ENCODE measurements around the gene ARPC2. TPM values are rescaled to one million over a fixed set of nuclear protein-coding genes. Genes with fewer than 3 reads are reported as not detected.

Gene ARPC2
- total RNA-seq, 5 donors from 2014 or later (not counting 1 experiment from before 2014, with no cell fraction given): 347 to 487 (median 390) TPM

DNA sequence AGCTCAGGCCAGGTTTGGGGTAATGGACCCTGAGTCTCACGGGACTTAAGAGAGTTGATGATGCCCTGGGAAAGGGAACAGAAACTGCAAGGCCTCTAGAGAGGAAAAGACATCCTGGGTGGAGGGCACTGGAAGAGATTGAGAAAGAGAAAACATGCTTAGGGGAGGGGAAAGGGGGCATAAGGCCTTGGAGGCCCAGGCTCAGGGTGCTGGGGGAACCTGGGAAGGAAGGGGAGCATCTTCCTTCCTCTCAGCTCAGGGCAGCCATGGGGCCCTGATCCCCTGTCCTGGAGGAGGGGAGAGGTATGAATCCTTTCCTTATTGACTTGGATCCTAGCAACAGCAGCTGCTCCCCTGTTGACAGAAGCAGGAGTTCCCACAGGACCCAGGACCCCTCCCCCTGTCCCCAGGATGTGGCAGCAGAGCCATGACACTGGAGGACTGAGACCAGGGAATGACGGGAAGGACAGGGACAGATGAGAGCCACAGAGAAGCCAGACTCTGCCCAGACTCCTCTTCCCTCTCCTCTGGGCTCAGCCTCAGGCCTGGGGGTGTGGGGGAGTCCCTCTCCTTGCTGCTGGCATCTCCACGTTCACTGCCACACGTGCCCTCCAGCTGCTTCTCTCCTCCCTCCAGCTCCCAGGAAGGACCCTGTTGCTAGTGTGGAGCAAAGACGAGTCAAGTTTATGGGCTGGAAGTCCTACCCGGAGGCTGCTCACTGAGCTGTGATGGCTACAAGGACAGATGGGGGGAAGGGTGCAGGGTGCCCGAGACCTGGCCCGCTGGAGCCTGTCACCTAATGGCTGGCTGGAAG, 44.6 kb downstream of the ARPC2 start:
- Mint-ChIP-seq H3K9me3 (no peaks in the 10 kb centered on the region), H3K4me1 (peaks cover 19 to 39% (median 20%) of the 10 kb centered on the region in 3 donors), H3K27ac (peak overlapping the region; percentile 23 to 24), H3K27me3 (no peaks in the 10 kb centered on the region), H3K36me3 (peaks cover 18% of the 10 kb centered on the region), H3K4me3 (no peak overlapping the region)
- no peaks in the 10 kb centered on the region for H3K9me3 ChIP-seq
- H3K36me3 ChIP-seq (ENCODE audit: control insufficient read depth in 2 of 2, extremely low read depth in 1 of 2, insufficient read depth in 1 of 2, low read length in 1 of 2): peaks cover 18 to 36% of the 10 kb centered on the region in 2 donors
- CTCF ChIA-PET: interaction anchor here in 1 of 2 donors (0.5 kb wide), 1 partner anchor 37 kb away, joined by 3 read pairs; no protein-coding TSS in a partner anchor
- H3K4me3 ChIP-seq (ENCODE audit: control insufficient read depth in 1 of 2, extremely low read depth in 1 of 2, low read length in 1 of 2): no peak overlapping the region
- ATAC-seq (replicated peaks in 1 of 4) (no peak), DNase-seq (no peak)
- POLR2A ChIA-PET: interaction anchor here in 1 of 2 donors (0.6 kb wide), 1 partner anchor 410 kb away, joined by 3 read pairs; no protein-coding TSS in a partner anchor
- H3K4me1 ChIP-seq (ENCODE audit: control insufficient read depth in 1 of 2, extremely low read depth in 1 of 2, insufficient read depth in 2 of 2, low read length in 2 of 2): peaks cover 2 to 45% of the 10 kb centered on the region in 2 experiments
- no peak overlapping the region for H3K27ac ChIP-seq (ENCODE audit: low read length)
- H3K27me3 ChIP-seq (replicated peaks in 1 of 2; ENCODE audit: control insufficient read depth in 2 of 2, extremely low read depth in 1 of 2, insufficient read depth in 2 of 2, low read length in 1 of 2): no peaks in the 10 kb centered on the region
- 100% methylated on average over 4 of the region's 8 CpGs for whole genome bisulfite sequencing (ENCODE audit: insufficient coverage)

DNA sequence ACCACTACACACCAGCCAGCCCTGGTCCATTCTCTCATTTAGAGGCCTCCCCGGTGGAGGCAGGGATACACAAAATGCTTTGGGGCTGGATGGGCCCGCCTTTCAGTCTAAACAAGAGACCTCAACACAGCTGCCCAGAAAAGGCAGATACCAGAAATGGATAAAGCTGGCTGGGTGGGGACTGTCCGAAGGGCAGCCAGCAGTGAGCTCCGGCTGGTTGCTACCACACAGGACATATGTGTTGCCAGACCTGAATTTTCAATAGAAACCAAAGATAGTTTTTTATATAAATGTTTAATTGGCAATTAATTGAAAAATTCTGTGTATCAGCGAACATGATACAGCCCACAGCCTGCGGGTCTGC, 45.2 kb downstream of the ARPC2 start:
- H3K27ac Mint-ChIP-seq: no peak overlapping the region
- WGBS (ENCODE audit: insufficient coverage): 95% methylated on average over 4 of the region's 6 CpGs
- Histone ChIP-seq H3K4me3 (ENCODE audit: control insufficient read depth in 1 of 2, extremely low read depth in 1 of 2, low read length in 1 of 2) (no peak overlapping the region), H3K27me3 (replicated peaks in 1 of 2; ENCODE audit: control insufficient read depth in 2 of 2, extremely low read depth in 1 of 2, insufficient read depth in 2 of 2, low read length in 1 of 2) (no peaks in the 10 kb centered on the region), H3K27ac (ENCODE audit: low read length) (no peak overlapping the region), H3K4me1 (ENCODE audit: control insufficient read depth in 1 of 2, extremely low read depth in 1 of 2, insufficient read depth in 2 of 2, low read length in 2 of 2) (peaks cover 2 to 41% of the 10 kb centered on the region in 2 experiments), H3K36me3 (ENCODE audit: control insufficient read depth in 2 of 2, extremely low read depth in 1 of 2, insufficient read depth in 1 of 2, low read length in 1 of 2) (peaks cover 18 to 39% of the 10 kb centered on the region in 2 donors), H3K9me3 (no peaks in the 10 kb centered on the region)
- no peaks in the 10 kb centered on the region for H3K27me3 Mint-ChIP-seq
- DNase-seq (no peak), ATAC-seq (replicated peaks in 1 of 4) (no peak)
- H3K4me3 Mint-ChIP-seq: no peak overlapping the region
- ChIA-PET POLR2A (interaction anchor here in 1 of 2 donors (0.6 kb wide), 1 partner anchor 409 kb away, joined by 3 read pairs; no protein-coding TSS in a partner anchor), CTCF (no interaction called here)
- H3K4me1 Mint-ChIP-seq: peaks cover 19 to 37% (median 24%) of the 10 kb centered on the region in 3 donors
- H3K9me3 Mint-ChIP-seq: no peaks in the 10 kb centered on the region
- peaks cover 23% of the 10 kb centered on the region for H3K36me3 Mint-ChIP-seq

DNA sequence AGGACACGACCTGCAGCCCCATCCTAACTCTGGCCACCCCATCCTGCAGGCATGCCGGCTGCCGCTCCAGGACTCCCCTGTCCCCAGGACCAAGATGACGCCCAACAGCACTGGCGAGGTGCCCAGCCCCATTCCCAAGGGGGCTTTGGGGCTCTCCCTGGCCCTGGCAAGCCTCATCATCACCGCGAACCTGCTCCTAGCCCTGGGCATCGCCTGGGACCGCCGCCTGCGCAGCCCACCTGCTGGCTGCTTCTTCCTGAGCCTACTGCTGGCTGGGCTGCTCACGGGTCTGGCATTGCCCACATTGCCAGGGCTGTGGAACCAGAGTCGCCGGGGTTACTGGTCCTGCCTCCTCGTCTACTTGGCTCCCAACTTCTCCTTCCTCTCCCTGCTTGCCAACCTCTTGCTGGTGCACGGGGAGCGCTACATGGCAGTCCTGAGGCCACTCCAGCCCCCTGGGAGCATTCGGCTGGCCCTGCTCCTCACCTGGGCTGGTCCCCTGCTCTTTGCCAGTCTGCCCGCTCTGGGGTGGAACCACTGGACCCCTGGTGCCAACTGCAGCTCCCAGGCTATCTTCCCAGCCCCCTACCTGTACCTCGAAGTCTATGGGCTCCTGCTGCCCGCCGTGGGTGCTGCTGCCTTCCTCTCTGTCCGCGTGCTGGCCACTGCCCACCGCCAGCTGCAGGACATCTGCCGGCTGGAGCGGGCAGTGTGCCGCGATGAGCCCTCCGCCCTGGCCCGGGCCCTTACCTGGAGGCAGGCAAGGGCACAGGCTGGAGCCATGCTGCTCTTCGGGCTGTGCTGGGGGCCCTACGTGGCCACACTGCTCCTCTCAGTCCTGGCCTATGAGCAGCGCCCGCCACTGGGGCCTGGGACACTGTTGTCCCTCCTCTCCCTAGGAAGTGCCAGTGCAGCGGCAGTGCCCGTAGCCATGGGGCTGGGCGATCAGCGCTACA, 45.9 kb downstream of the ARPC2 start:
- Histone ChIP-seq H3K4me3 (ENCODE audit: control insufficient read depth in 1 of 2, extremely low read depth in 1 of 2, low read length in 1 of 2) (no peak overlapping the region), H3K36me3 (ENCODE audit: control insufficient read depth in 2 of 2, extremely low read depth in 1 of 2, insufficient read depth in 1 of 2, low read length in 1 of 2) (peaks cover 18 to 43% of the 10 kb centered on the region in 2 donors), H3K27me3 (replicated peaks in 1 of 2; ENCODE audit: control insufficient read depth in 2 of 2, extremely low read depth in 1 of 2, insufficient read depth in 2 of 2, low read length in 1 of 2) (no peaks in the 10 kb centered on the region), H3K9me3 (no peaks in the 10 kb centered on the region), H3K27ac (ENCODE audit: low read length) (no peak overlapping the region), H3K4me1 (ENCODE audit: control insufficient read depth in 1 of 2, extremely low read depth in 1 of 2, insufficient read depth in 2 of 2, low read length in 2 of 2) (peaks cover 0 to 39% of the 10 kb centered on the region in 2 experiments)
- 95% methylated on average over 35 of the region's 39 CpGs for WGBS (ENCODE audit: insufficient coverage)
- DNase-seq: no peak
- ChIA-PET POLR2A (interaction anchor here in 1 of 2 donors (0.6 kb wide), 1 partner anchor 408 kb away, joined by 3 read pairs; no protein-coding TSS in a partner anchor), CTCF (no interaction called here)
- H3K36me3 Mint-ChIP-seq: peaks cover 28% of the 10 kb centered on the region
- H3K9me3 Mint-ChIP-seq: no peaks in the 10 kb centered on the region
- H3K4me1 Mint-ChIP-seq: peaks cover 18 to 36% (median 22%) of the 10 kb centered on the region in 3 donors
- H3K27ac Mint-ChIP-seq: no peak overlapping the region
- ATAC-seq (replicated peaks in 1 of 4): no peak
- no peaks in the 10 kb centered on the region for H3K27me3 Mint-ChIP-seq
- no peak overlapping the region for H3K4me3 Mint-ChIP-seq

DNA sequence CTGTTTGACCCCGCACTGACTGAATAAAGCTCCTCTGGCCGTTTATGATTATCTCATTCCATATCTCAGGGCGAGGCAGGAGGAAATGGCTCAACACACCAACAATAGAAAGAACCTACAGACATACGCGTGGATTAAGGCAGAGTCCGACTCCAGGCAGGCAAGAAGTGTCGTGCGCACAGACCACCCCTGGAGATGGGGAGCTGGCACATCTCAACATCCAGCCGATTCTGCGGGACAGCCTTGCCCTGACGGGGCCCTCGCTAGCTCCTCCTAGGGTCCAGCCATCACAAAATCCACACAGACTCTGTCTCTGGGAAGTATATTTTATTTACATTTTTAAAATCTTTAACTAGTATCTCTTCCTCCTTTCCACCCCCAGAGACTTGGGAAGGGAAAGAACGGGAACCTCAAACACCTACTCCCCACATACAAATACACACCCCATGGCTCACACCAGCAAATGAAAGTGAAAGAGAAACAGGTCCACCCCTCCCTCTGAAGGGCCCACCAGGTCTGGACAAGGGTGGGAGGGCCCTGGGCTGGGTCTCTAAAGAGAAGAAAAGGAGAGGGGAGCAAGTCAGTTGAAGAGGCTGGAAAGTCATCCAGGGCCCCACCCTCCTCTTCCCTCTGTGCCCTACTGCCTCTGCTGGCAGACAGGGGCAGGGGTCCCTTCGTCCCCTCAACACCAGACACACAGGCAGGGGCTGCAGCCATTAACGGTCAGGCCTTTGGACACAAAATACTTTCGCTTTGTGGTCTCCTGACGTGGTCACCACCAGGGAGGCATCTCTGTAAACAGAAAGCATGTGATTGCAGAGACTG, 47.0 kb downstream of the ARPC2 start:
- 88% methylated on average over 11 of the region's 17 CpGs for WGBS (ENCODE audit: insufficient coverage)
- ChIA-PET CTCF (interaction anchor here in 1 of 2 donors (0.6 kb wide), 1 partner anchor 20 kb away, joined by 3 read pairs; no protein-coding TSS in a partner anchor), POLR2A (no interaction called here)
- DNase-seq (no peak), ATAC-seq (replicated peaks in 1 of 4) (no peak)
- Histone ChIP-seq H3K4me1 (ENCODE audit: control insufficient read depth in 1 of 2, extremely low read depth in 1 of 2, insufficient read depth in 2 of 2, low read length in 2 of 2) (peaks cover 2 to 35% of the 10 kb centered on the region in 2 experiments), H3K9me3 (no peaks in the 10 kb centered on the region), H3K27ac (ENCODE audit: low read length) (no peak overlapping the region), H3K27me3 (replicated peaks in 1 of 2; ENCODE audit: control insufficient read depth in 2 of 2, extremely low read depth in 1 of 2, insufficient read depth in 2 of 2, low read length in 1 of 2) (no peaks in the 10 kb centered on the region), H3K4me3 (ENCODE audit: control insufficient read depth in 1 of 2, extremely low read depth in 1 of 2, low read length in 1 of 2) (no peak overlapping the region), H3K36me3 (ENCODE audit: control insufficient read depth in 2 of 2, extremely low read depth in 1 of 2, insufficient read depth in 1 of 2, low read length in 1 of 2) (peaks cover 18 to 43% of the 10 kb centered on the region in 2 donors)
- peaks cover 29% of the 10 kb centered on the region for H3K36me3 Mint-ChIP-seq
- H3K27ac Mint-ChIP-seq: no peak overlapping the region
- no peaks in the 10 kb centered on the region for H3K27me3 Mint-ChIP-seq
- no peak overlapping the region for H3K4me3 Mint-ChIP-seq
- peaks cover 17 to 31% (median 25%) of the 10 kb centered on the region in 3 donors for H3K4me1 Mint-ChIP-seq
- H3K9me3 Mint-ChIP-seq: no peaks in the 10 kb centered on the region

DNA sequence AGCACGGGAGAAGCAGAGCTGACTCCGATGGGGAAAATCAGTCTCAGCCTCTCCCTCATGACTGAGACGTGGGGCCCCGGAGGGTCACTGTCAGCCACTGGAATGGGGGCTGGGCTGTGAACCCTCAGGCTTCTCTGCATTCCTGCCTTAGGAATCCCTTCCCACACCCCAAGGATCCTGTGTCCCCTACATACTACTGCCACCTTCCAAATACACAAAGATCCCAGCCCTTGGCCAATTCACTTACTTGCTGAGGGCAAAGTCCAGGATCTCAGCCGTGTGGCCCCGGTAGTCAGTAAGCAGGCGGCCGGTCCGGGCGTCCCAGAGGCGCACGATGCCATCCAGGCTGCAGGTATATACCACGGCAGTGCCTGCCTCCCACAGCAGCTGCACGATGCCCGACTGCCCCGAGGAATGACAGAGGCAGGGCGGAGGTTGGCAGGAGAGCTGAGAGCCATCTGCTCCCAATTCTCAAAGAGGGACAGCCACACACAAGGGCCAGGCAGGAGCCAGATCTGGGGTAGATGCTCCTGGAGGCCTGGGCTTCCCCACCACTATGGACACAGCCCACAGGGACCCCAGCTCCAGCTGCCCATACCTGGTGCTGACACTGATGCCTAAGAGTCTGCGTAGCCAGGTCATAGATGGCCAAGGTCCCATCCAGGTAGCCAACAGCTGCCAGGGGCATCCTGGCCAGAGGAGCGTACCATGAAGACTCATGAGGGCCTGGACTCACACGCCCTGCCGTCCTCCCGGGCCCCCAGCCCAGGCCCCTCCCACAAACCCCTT, 48.0 kb downstream of the ARPC2 start:
- no peak for DNase-seq
- Mint-ChIP-seq H3K36me3 (peaks cover 33% of the 10 kb centered on the region), H3K4me1 (peaks cover 17 to 31% (median 26%) of the 10 kb centered on the region in 3 donors), H3K27me3 (no peaks in the 10 kb centered on the region), H3K4me3 (no peak overlapping the region), H3K27ac (no peak overlapping the region), H3K9me3 (no peaks in the 10 kb centered on the region)
- Histone ChIP-seq H3K9me3 (no peaks in the 10 kb centered on the region), H3K4me1 (ENCODE audit: control insufficient read depth in 1 of 2, extremely low read depth in 1 of 2, insufficient read depth in 2 of 2, low read length in 2 of 2) (peaks cover 4 to 36% of the 10 kb centered on the region in 2 experiments), H3K36me3 (ENCODE audit: control insufficient read depth in 2 of 2, extremely low read depth in 1 of 2, insufficient read depth in 1 of 2, low read length in 1 of 2) (peaks cover 18 to 43% of the 10 kb centered on the region in 2 donors), H3K27me3 (replicated peaks in 1 of 2; ENCODE audit: control insufficient read depth in 2 of 2, extremely low read depth in 1 of 2, insufficient read depth in 2 of 2, low read length in 1 of 2) (no peaks in the 10 kb centered on the region), H3K27ac (ENCODE audit: low read length) (no peak overlapping the region), H3K4me3 (ENCODE audit: control insufficient read depth in 1 of 2, extremely low read depth in 1 of 2, low read length in 1 of 2) (no peak overlapping the region)
- no peak for ATAC-seq (replicated peaks in 1 of 4)
- WGBS (ENCODE audit: insufficient coverage): 94% methylated on average over 21 of the region's 22 CpGs
- CTCF ChIA-PET: no interaction called here
- POLR2A ChIA-PET: no interaction called here

Measured in T-cell (primary cell).